ENCODE measurements around the gene HOXA1. TPM values are rescaled to one million over a fixed set of nuclear protein-coding genes. Genes with fewer than 3 reads are reported as not detected.

Gene HOXA1
- total RNA-seq, 6 experiments from 2014 or later, result 0.28 to 0.81 (median 0.45) TPM

DNA sequence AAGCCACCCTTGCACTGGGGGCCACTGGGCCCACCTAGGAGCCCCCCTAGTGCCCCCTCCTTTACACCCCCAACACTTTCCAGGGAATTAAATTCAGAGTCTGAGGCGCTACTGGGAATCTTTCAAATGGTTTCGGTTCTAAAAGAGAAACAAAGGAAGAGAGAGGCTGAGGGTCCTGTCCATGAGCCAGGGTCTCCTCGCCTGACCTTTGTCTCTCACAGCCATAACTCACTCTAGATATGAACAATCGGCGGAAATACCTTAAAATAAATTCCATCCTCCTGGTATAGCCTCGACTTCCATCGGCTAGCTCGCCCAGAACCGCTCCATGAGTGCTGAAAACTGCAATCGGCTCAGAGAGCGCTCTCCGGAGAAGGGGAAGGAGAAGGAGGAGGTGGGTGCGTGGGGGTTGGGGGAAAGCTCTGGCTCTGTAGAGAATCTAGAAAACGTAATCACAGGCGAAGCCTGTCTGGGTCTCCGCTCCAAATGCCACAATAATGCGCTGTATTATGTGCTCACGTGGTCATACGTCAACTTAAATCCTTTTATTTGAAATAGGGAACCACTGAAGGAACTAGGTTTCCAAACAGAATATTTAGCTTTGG is 22.2 kb upstream of the HOXA1 start:
- TF ChIP-seq, protein P1, sequence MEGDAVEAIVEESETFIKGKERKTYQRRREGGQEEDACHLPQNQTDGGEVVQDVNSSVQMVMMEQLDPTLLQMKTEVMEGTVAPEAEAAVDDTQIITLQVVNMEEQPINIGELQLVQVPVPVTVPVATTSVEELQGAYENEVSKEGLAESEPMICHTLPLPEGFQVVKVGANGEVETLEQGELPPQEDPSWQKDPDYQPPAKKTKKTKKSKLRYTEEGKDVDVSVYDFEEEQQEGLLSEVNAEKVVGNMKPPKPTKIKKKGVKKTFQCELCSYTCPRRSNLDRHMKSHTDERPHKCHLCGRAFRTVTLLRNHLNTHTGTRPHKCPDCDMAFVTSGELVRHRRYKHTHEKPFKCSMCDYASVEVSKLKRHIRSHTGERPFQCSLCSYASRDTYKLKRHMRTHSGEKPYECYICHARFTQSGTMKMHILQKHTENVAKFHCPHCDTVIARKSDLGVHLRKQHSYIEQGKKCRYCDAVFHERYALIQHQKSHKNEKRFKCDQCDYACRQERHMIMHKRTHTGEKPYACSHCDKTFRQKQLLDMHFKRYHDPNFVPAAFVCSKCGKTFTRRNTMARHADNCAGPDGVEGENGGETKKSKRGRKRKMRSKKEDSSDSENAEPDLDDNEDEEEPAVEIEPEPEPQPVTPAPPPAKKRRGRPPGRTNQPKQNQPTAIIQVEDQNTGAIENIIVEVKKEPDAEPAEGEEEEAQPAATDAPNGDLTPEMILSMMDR (IDR thresholded peaks at IDR 0.05), result no peak
- Mint-ChIP-seq H3K4me3 (no peak overlapping the region), H3K4me1 (ENCODE audit: low read depth) (peaks cover 15% of the 10 kb centered on the region), H3K36me3 (ENCODE audit: low read depth) (no peaks in the 10 kb centered on the region; the same call in 1 of the 2 replicates), H3K27me3 (ENCODE audit: insufficient read depth) (peaks cover 25% of the 10 kb centered on the region), H3K27ac (no peak overlapping the region), H3K9me3 (no peaks in the 10 kb centered on the region)
- no peak for DNase-seq

DNA sequence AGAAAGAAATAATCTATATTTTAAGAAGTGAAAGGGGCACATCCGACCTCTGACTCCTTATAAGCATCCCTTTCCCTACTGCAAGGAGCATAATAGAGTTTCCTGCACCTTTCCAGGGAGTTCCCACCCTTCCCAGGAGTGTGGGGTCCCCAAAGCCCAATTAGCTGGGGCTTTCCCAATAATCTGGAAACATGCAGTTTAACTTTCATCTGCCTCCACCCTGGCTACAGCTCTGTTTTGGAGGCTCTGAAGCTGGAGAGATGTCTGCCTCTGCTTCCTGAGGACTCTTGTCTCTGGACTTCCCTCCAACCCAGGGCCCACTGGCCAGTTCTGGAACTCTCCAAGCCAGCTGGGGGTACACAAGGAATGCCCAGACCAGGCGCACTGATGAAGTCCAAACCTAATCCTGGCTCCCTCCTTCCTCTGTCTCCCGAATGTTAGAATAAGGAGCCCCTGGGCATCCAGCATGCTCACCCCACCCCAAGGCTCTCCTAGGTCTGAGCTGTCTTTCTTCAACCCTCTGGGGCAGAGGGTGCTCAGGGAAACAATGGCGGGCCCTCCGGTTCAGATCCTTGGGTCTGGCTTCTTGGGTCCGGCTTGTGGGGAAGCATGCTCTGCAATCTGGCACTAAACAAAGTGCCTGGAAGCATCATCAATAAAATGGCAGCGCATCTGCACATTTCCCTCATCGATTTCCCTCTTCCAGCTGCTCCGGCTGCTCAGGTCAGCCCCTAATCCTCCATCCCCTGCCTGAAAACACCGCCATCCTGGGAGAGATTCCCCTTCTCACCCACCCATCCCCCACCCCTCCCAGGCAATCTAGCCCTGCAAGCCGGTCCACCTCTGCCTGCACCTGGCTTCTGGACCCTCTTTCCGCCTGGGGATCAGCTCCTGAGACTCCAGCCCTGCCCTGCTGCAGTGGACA is 21.4 kb upstream of the HOXA1 start:
- H3K4me1 Mint-ChIP-seq (ENCODE audit: low read depth), result peaks cover 15% of the 10 kb centered on the region
- DNase-seq, result no peak
- H3K36me3 Mint-ChIP-seq (ENCODE audit: low read depth), result no peaks in the 10 kb centered on the region; the same call in 1 of the 2 replicates
- peaks cover 22% of the 10 kb centered on the region for H3K27me3 Mint-ChIP-seq (ENCODE audit: insufficient read depth)
- H3K9me3 Mint-ChIP-seq, result no peaks in the 10 kb centered on the region
- H3K4me3 Mint-ChIP-seq, result no peak overlapping the region
- H3K27ac Mint-ChIP-seq, result no peak overlapping the region
- TF ChIP-seq, protein P1 (IDR thresholded peaks at IDR 0.05), result no peak

DNA sequence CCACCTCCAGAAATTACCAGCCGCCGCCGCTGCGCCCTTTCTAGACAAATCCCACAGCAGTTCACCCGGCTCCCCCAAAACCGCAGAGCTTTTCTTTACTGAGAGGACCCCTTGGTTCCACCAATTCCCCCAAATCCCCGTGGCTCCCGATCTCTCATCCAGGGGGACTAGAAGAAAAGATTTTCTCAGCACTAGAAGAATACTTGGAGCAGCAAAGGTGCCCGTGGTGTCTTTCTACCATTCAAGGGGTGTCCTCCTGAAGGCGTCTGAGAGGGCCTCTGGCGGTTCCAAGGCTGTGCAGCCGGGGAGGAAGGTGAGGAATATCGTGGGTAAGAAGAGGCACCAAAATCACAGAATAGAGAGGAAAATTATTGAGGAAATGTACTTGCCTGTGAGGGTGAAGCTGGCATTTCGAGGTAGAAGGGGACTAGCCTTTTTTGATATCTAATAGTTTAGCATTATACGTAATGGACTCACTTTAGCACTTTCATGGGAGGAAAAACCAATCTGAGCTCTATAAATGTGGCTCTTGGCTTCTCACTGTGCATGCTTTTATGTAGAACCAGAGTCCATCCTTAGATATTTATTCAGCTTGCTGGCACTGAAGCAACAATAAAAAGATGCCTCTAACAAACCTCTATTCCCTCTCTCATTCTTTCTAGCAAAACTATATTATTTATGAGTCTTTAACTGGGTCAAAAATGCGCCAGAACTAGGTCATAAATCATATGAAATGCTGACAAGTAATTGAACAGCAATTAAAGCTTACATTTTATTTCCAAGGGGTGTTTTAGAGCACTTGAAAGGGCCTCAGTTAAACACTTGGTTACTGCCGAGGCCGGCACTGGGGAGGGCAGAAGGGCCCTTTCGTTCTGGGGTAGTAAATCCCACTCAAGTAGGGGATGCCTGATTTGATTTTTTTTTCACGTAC is 20.5 kb upstream of the HOXA1 start:
- H3K36me3 Mint-ChIP-seq (ENCODE audit: low read depth), result no peaks in the 10 kb centered on the region; the same call in 1 of the 2 replicates
- no peak overlapping the region for H3K4me3 Mint-ChIP-seq
- H3K9me3 Mint-ChIP-seq, result no peaks in the 10 kb centered on the region
- TF ChIP-seq, protein P1 (IDR thresholded peaks at IDR 0.05), result no peak
- H3K4me1 Mint-ChIP-seq (ENCODE audit: low read depth), result peaks cover 23% of the 10 kb centered on the region
- no peak for DNase-seq
- no peak overlapping the region for H3K27ac Mint-ChIP-seq
- peaks cover 22% of the 10 kb centered on the region for H3K27me3 Mint-ChIP-seq (ENCODE audit: insufficient read depth)

DNA sequence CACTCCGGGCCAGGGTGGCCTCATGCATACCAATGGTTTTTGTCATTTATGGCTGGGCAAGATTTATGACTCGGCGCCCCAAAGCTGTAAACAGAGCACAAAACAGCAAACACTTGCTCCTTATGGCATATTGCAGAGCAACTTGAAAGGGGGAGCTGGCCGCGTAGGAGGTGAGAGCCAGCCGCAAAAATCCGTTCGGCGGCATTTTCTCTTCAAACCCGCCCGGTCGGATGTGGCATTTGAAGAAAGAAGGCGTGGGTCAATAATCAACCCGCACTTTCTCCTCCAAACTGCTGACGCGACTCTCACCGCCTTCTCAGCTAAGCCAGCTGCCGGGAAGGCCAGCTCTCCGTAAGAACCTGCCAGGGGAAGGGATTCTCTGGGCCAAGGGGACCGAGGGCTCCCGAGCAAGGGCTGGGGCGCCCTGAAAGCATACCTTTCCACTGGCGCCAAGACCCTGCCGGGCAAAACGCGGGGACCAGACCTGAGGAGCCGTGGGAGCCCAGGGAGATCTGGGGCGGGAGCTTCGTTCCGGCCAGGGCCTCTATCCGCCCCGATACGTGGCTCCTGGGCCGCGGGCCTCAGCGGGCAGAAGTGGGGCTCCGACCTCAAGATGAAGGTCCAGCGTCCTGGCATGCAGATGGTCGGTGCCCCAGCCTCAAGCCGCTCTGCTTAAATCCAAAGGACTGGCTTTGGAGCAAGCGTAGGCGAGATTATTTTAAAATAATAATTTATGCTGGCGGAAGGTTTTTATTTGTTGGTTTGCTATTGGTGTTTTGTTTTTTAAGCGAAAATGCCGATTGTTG is 19.6 kb upstream of the HOXA1 start:
- TF ChIP-seq, protein P1 (IDR thresholded peaks at IDR 0.05), result no peak
- Mint-ChIP-seq H3K4me3 (peak overlapping the region; percentile 64), H3K9me3 (no peaks in the 10 kb centered on the region), H3K4me1 (ENCODE audit: low read depth) (peaks cover 31% of the 10 kb centered on the region), H3K36me3 (ENCODE audit: low read depth) (no peaks in the 10 kb centered on the region; the same call in 1 of the 2 replicates), H3K27me3 (ENCODE audit: insufficient read depth) (peaks cover 22% of the 10 kb centered on the region), H3K27ac (peak overlapping the region; percentile 42; the same call in 1 of the 2 replicates)
- DNase-seq, result peak; percentile 67
